ENCODE measurements around the gene SUN3.

GRCh38 chr7:47965456-47965855 is 63.5 kb downstream of the SUN3 start:
- TF ChIP-seq POLR2A (IDR thresholded peaks at IDR 0.05) (no peak), CTCF (IDR thresholded peaks at IDR 0.05) (no peak)

All from tibial nerve (tissue), 3 donors.